Progenitor cell of endocrine pancreas (in vitro differentiated cells): ENCODE results near the gene SND1. TPM values are rescaled to one million over a fixed set of nuclear protein-coding genes. Genes with fewer than 3 reads are reported as not detected.
A peak's percentile ranks its signal among the peaks of the same experiment; 100 is the strongest.
"Not testable (repeated sequence)": the region's sequence is repeated elsewhere in the genome, so short reads cannot be mapped to it uniquely, and the experiment has no call there.

ENCODE experiments used
- DNase-seq: peaks from one replicate; pipeline ENCODE4 v3.0.0; 2021; ENCODE audit warnings: low spot score; ENCODE audit not compliant: unreplicated experiment
- H3K27ac Mint-ChIP-seq: 2 replicates; pipeline ENCODE4 v1.8.0; 2021; ENCODE audit warnings: mild to moderate bottlenecking, moderate library complexity, mixed read lengths
- H3K27me3 Mint-ChIP-seq: 2 replicates; pipeline ENCODE4 v1.8.0; 2021; ENCODE audit warnings: mixed read lengths
- H3K36me3 Mint-ChIP-seq: 2 replicates; pipeline ENCODE4 v1.8.0; 2022; ENCODE audit warnings: mixed read lengths; ENCODE audit not compliant: insufficient read depth
- H3K4me1 Mint-ChIP-seq: 2 replicates; pipeline ENCODE4 v1.8.0; 2021; ENCODE audit warnings: low read depth, mixed read lengths
- H3K4me3 Mint-ChIP-seq: 2 replicates; pipeline ENCODE4 v1.8.0; 2021; ENCODE audit warnings: low read depth, mild to moderate bottlenecking, moderate library complexity, mixed read lengths
- H3K9me3 Mint-ChIP-seq: 2 replicates; pipeline ENCODE4 v1.8.0; 2021; ENCODE audit warnings: low read depth, mixed read lengths
- total RNA-seq: library from RNA; stranded (reverse); gene quantifications from 2 replicates; pipeline ENCODE4 v1.2.1, GENCODE V29; 2021
- TF ChIP-seq, protein P1 (sequence below): fragments of 200-600 bp; sonication (generic); IDR thresholded peaks from one replicate; pipeline ENCODE4 v1.5.0; 2021; ENCODE audit warnings: antibody characterized with exemption, mild to moderate bottlenecking; ENCODE audit not compliant: unreplicated experiment

The SND1 gene
- total RNA-seq, 1 donor from 2014 or later: 213 TPM

DNA sequence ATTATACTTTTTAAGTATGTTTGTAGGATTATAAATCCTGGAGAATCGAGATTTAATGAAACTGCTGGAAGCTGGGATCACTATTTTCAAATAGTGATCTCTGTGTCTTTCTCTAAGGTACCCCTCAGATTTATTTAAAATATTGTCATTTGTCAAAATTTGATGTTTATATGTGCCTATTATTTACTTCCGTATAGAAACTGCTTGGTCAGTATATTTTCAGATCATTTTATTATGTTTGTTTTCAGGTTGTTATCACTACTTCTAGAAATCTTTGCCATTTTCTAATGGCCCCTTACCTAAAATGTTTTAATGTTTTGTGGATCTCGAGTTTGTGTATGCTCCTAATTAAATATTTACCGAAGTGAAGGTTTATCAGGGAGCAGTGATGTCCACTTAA is 183.7 kb downstream of the SND1 start:
- Mint-ChIP-seq H3K9me3 (peaks cover 10% of the 10 kb centered on the region), H3K27me3 (no peaks in the 10 kb centered on the region), H3K36me3 (peaks cover 17% of the 10 kb centered on the region)

DNA sequence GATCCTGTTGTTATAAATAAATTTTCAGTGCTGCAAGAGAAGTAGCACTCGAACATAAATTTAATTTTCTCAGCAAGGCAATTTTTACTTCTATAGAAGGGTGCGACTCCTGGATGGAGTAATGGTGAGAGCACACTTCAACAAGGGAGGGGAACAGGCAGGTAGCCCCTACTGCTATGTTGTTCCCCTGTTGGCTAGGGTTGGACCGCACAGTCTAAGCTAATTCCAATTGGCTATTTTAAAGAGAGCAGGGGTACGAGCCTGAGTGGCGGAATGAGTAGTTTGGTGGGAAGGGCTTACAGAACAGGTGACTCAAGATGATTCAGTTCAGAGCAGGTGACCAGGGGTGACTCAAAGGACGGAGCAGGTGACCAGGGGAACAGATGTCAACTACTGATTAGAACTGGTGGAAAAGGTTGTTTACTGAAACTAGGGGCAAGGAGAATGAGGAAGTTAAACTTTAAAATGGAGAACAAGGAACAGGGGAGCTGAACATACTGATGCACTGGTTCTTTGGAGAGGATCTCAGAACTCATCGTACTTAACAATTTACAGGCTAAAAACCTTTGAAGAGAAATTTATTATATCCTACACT is 185.9 kb downstream of the SND1 start:
- H3K9me3 Mint-ChIP-seq, H3K4me3 Mint-ChIP-seq, DNase-seq, H3K27me3 Mint-ChIP-seq: not testable (repeated sequence)
- Mint-ChIP-seq H3K36me3 (peaks cover 15% of the 10 kb centered on the region), H3K27ac (peak overlapping the region; percentile 60), H3K4me1 (peaks cover 12% of the 10 kb centered on the region)

More for the DNA sequence above, 183.7 kb downstream of the SND1 start:
- Mint-ChIP-seq H3K27ac (no peak overlapping the region), H3K4me3 (no peak overlapping the region), H3K4me1 (peaks cover 6% of the 10 kb centered on the region)
- TF ChIP-seq, protein P1, sequence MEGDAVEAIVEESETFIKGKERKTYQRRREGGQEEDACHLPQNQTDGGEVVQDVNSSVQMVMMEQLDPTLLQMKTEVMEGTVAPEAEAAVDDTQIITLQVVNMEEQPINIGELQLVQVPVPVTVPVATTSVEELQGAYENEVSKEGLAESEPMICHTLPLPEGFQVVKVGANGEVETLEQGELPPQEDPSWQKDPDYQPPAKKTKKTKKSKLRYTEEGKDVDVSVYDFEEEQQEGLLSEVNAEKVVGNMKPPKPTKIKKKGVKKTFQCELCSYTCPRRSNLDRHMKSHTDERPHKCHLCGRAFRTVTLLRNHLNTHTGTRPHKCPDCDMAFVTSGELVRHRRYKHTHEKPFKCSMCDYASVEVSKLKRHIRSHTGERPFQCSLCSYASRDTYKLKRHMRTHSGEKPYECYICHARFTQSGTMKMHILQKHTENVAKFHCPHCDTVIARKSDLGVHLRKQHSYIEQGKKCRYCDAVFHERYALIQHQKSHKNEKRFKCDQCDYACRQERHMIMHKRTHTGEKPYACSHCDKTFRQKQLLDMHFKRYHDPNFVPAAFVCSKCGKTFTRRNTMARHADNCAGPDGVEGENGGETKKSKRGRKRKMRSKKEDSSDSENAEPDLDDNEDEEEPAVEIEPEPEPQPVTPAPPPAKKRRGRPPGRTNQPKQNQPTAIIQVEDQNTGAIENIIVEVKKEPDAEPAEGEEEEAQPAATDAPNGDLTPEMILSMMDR: no peak
- no peak for DNase-seq

DNA sequence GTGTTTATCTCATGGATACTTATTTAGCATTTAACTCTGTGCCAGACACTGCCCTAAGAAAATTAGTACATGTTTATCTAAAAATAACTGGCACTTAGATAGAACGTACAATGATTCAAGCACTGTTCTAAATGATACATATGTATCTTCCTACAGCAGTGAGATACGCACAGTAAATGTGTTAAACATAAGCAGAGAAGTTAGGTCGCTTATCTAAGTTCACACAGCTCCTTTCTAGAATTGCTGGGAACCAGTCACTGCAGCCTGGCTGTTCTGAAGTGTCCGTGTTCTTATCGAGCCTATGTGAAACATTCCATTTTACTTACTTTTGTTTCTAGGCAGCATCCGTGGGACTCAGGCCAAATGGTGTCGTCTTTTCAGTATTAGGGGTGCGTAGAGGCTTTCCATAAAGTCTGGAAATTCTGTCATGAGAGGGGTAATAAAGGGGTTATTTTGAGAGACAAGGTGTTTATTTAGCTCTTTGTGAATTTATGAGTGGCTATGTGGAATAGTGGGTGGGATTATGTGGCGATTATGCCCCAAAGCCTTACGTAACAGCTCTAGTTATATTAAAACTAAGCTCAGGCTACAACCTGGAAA is 186.9 kb downstream of the SND1 start:
- no peak overlapping the region for H3K27ac Mint-ChIP-seq
- peaks cover 17% of the 10 kb centered on the region for H3K36me3 Mint-ChIP-seq
- no peak for DNase-seq
- H3K9me3 Mint-ChIP-seq: peaks cover 10% of the 10 kb centered on the region
- H3K27me3 Mint-ChIP-seq: no peaks in the 10 kb centered on the region
- TF ChIP-seq, protein P1: no peak
- H3K4me3 Mint-ChIP-seq: no peak overlapping the region
- H3K4me1 Mint-ChIP-seq: peaks cover 12% of the 10 kb centered on the region

DNA sequence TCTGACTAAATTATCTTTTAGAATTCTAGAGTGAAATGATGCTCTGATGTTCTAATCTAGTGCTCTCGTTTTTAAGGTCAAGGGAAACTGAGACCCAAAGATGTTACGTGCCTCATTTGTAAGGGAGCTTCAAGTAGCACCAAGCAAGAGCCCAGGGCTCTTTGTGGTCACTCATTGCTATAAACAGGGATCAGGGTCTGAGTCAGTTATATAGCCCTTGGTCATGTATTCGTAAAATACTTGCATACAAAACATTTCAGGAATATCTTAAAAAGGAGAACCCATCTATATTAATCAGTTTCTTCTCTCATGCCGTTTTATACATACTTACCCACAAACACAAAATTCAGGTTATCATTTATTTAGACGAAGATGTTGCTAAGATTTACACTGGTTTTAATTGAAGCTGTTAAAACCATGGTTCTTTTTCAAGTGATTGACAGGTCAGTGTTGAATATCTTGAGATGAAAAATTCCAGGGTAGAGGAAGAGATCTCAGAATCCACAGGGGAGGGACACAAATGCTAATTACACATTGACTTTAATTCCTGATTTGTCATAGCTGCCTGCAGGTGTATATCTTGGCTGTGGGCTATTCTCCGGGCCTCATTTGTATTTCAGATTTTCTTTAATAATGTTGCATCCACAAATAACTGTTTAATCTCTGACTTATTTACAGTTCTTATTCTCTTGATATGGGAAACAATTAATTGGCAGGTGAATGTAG is 188.4 kb downstream of the SND1 start:
- no peak overlapping the region for H3K27ac Mint-ChIP-seq
- peaks cover 17% of the 10 kb centered on the region for H3K36me3 Mint-ChIP-seq
- TF ChIP-seq, protein P1: no peak

DNA sequence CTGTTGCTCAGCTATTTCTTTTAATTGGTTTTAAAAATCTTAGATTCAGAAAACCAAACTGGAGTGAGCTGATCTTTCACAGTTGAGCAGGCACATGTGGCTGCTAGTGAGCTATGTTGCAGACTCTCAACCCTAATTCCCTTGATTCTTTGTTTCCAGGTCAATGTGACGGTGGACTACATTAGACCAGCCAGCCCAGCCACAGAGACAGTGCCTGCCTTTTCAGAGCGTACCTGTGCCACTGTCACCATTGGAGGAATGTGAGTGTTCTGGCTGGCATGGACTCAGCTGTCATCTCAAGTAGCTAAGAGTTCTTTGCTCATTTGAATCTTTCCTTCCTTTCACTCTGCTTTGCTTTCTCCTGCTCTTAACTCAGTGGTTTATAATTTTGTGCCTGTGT is 192.2 kb downstream of the SND1 start:
- H3K27ac Mint-ChIP-seq: no peak overlapping the region
- H3K9me3 Mint-ChIP-seq: no peaks in the 10 kb centered on the region
- TF ChIP-seq, protein P1: no peak
- DNase-seq: no peak
- no peak overlapping the region for H3K4me3 Mint-ChIP-seq
- H3K36me3 Mint-ChIP-seq: peaks cover 4% of the 10 kb centered on the region
- peaks cover 10% of the 10 kb centered on the region for H3K4me1 Mint-ChIP-seq
- no peaks in the 10 kb centered on the region for H3K27me3 Mint-ChIP-seq

More for the DNA sequence above, 188.4 kb downstream of the SND1 start:
- no peak for DNase-seq
- H3K4me3 Mint-ChIP-seq: no peak overlapping the region
- peaks cover 10% of the 10 kb centered on the region for H3K9me3 Mint-ChIP-seq
- H3K4me1 Mint-ChIP-seq: peaks cover 10% of the 10 kb centered on the region
- no peaks in the 10 kb centered on the region for H3K27me3 Mint-ChIP-seq
